ENCODE results near the gene PLXNB1. TPM values are rescaled to one million over a fixed set of nuclear protein-coding genes. Genes with fewer than 3 reads are reported as not detected.
A peak's percentile ranks its signal among the peaks of the same experiment; 100 is the strongest.

Gene PLXNB1
- total and polyA plus RNA-seq, 2 of the 13 experiments (the other 11 are each of a cell fraction or from before 2014, with no cell fraction given): 86.0 to 143 TPM

GRCh38 chr3:48435774-48436476 is 6.0 kb upstream of the PLXNB1 start (continued):
- TF ChIP-seq THRA (CRISPR knock-in tag; IDR thresholded peaks at IDR 0.05; ENCODE audit: borderline replicate concordance) (0 out of 2 replicates have a peak, but pooled peaks have one; percentile 47), REST (IDR thresholded peaks at IDR 0.05; ENCODE audit: borderline replicate concordance in 1 of 2, low read depth in 1 of 2, low read length in 2 of 2) (no peak), ZMYM2 (CRISPR knock-in tag; IDR thresholded peaks at IDR 0.05) (no peak), ZNF784 (CRISPR knock-in tag; IDR thresholded peaks at IDR 0.05; ENCODE audit: borderline replicate concordance) (no peak), NCOA1 (CRISPR knock-in tag; IDR thresholded peaks at IDR 0.05) (no peak), CBX5 (CRISPR knock-in tag; IDR thresholded peaks at IDR 0.05; ENCODE audit: borderline replicate concordance) (peak; percentile 47; the same call in 1 of the 2 replicates), PATZ1 (CRISPR knock-in tag; IDR thresholded peaks at IDR 0.05) (peak; percentile 51), ZNF513 (CRISPR knock-in tag; conservative IDR thresholded peaks at IDR 0.05) (no peak), ZC3H4 (CRISPR knock-in tag; IDR thresholded peaks at IDR 0.05; ENCODE audit: borderline replicate concordance) (no peak), MLLT10 (CRISPR knock-in tag; IDR thresholded peaks at IDR 0.05) (no peak), E2F2 (CRISPR knock-in tag; IDR thresholded peaks at IDR 0.05; ENCODE audit: borderline replicate concordance) (no peak), PHB2 (IDR thresholded peaks at IDR 0.05; ENCODE audit: partially characterized antibody) (no peak), ZNF224 (CRISPR knock-in tag; IDR thresholded peaks at IDR 0.05) (no peak), ZNF772 (CRISPR knock-in tag; IDR thresholded peaks at IDR 0.05) (no peak), ATF6 (CRISPR knock-in tag; conservative IDR thresholded peaks at IDR 0.05) (no peak)

Measured in HepG2 (cell line).